T-helper 1 cell treated with Interleukin-12 subunit alpha and Interleukin-12 subunit beta and Interleukin-4 antibody, amounts not matched to agents 30 ng/mL and 1 ng/mL, for 36 hours (primary cell): ENCODE data around the gene TNFRSF25. TPM values are rescaled to one million over a fixed set of nuclear protein-coding genes. Genes with fewer than 3 reads are reported as not detected.
"Not testable (repeated sequence)": the region's sequence is repeated elsewhere in the genome, so short reads cannot be mapped to it uniquely, and the experiment has no call there.

Experiments used
- intact Hi-C: fragments of 100-400 bp; cut with micrococcal nuclease; formaldehyde crosslinking; loops from one replicate; pipeline ENCODE4 v1.15.1; 2024
- total RNA-seq: library from RNA; stranded (reverse); gene quantifications from 2 replicates; pipeline ENCODE4 v1.2.3, GENCODE V29; 2022

TNFRSF25 gene
- total RNA-seq, 1 donor from 2014 or later, result 172 TPM

DNA sequence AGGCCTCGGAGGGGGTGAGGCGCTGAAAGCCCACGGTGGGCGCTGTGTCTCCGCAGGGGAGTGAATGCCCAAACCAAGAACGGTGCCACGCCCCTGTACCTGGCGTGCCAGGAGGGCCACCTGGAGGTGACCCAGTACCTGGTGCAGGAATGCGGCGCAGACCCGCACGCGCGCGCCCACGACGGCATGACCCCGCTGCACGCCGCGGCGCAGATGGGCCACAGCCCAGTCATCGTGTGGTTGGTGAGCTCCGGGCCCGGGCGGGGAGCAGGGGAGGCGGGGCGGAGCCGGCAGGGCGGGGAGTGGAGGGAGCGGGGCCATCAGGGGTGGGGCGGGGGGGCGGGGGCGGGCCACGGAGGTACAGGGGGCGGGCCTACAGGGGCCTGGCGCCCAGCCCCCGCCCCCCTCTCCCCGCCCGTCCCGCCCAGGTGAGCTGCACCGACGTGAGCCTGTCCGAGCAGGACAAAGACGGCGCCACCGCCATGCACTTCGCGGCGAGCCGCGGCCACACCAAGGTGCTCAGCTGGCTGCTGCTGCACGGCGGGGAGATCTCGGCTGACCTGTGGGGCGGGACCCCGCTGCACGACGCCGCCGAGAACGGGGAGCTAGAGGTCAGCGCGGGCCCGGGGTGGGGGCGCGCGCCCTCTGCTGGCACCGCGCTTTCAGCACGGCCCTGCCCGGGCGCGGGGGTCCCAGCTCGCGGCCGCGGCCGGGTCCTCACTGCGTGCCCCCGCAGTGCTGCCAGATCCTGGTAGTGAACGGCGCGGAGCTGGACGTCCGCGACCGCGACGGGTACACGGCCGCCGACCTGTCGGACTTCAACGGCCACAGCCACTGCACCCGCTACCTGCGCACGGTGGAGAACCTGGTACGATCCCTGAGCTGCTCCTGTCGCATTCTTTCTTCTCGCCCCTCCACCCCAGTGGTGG is 25.5 kb downstream of the TNFRSF25 start:
- intact Hi-C loops, result loop anchor here (1.0 to 2.0 kb wide), 2 partner anchors 20 to 21 kb away; partner anchors contain the start of gene HES2

DNA sequence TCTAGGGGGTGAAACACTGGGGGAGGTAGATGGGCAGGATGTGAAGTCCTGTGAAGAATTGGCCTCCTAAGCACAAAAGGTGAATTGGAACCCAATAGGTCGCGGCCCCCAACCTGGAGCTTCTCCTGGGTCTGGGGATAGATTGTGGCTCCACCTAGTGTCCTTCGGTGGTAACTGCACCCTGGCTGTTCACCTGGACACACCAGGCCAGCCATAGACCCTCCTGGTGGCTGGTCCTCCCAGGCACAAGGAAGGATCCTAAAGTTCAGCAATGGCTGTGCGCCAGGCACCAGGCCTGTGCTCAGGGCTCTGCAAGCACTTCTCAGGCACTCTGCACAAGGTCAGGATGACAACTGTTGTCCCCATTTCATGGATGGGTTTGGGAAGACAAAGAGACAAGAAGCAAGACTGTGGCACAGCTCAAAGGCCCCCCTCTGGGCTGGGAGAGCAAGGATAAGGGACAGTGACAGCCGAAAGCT is 27.9 kb downstream of the TNFRSF25 start:
- intact Hi-C loops, result loop anchor here (1.0 kb wide), 3 partner anchors 15 to 192 kb away; no protein-coding TSS in a partner anchor

DNA sequence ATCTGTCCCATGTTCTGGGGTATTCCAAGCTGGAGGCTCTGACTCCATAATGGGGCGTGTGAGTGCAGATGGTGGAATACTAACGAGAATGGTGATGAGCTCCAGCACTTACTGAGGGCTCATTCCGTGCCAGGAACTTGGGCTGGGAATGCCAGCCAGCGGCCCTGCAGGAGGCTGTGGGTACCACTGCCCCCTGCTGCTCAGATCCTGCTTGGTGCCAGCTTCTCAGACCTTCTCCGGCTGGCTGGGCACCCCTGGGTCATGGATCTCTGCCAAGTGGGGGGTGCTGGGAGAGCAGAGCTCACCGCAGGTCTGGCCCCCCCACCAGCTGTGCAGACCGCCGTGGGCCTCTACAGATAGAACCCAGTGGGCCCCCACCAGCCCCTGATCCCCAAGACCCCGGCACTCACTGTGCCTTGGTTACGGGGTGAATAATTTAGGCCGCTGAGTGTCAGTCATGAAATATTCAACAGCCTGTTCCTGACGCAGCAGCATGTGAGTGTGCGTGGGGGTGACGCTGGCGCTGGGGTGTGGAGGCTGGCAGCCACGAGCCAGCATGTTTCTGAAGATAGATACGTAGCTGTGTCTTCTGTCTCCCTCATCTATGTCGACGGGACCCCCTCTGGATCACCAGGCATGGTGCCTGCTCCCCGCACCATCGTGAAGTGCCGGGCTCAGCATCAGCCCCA is 28.8 kb downstream of the TNFRSF25 start:
- intact Hi-C loops, result not testable (repeated sequence)

DNA sequence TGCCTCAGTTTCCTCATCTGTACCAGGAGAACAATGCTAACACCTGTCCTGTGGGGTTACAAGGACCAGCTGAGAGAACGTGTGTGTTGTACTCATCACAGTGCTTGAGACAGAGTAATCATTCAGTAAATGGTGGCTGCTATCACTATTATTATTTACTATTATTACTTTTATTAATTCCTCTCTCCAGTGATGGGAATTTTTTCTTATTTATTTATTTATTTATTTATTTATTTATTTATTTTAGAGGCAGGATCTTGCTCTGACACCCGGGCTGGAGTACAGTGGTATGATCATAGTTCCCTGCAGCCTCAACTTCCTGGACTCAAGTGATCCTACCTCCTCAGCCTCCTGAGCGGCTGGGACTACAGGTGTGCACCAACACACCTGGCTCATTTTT is 29.7 kb downstream of the TNFRSF25 start:
- intact Hi-C loops, result not testable (repeated sequence)

DNA sequence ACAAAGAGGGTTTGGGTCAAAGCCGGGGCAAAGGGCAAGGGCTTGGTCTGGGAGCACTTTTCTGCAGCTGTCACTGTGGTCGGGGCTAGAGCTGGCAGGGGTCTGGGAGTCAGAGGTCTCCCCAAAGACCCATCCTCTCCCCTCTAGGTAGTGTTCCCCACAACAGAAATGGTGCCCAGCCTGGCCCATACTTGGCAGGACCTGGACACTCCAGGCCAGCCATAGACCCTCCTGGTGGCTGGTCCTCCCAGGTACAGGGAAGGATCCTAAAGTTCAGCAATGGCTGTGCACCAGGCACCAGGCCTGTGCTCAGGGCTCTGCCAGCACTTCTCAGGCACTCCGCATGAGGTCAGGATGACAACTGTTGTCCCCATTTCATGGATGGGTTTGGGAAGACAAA is 30.4 kb downstream of the TNFRSF25 start:
- intact Hi-C loops, result no loop called here

DNA sequence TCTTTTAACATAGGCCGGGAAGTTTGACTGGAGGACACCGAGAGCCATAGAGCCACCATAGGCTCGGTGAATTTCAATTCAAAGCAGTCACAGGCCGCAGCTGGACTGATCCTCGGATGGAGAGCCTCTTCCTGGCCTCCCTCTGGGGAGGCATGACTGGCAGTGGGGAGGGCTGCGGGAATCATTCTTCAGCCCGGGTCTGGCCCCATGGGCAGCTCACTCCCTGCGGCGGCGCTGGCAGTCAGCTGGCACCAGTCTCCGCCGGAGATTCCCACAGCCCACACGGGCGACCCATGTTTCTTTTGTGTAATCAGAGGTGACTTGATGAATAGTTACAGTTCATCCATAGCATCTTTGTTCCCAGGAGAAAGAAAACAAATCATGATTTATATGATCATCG is 30.8 kb downstream of the TNFRSF25 start:
- intact Hi-C loops, result no loop called here

DNA sequence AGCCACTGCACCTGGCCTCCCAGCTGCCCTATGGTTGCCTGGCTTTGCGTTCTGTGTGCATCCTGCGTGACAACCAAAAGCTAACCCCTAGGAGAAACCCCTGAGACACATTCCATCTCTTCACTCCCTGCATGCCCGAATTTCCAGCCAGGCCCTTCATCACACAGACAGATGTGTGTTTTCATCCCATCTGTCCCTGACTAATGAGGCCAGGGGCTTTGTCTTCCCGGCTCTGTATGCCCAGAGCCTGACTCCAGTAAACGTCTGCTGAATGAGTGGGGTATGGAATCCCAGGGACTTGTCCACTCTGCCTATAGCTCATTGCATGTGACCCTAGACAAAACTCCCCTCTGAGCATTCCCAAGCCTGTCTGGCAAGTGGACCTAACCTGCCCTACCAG is 31.8 kb downstream of the TNFRSF25 start:
- intact Hi-C loops, result no loop called here

DNA sequence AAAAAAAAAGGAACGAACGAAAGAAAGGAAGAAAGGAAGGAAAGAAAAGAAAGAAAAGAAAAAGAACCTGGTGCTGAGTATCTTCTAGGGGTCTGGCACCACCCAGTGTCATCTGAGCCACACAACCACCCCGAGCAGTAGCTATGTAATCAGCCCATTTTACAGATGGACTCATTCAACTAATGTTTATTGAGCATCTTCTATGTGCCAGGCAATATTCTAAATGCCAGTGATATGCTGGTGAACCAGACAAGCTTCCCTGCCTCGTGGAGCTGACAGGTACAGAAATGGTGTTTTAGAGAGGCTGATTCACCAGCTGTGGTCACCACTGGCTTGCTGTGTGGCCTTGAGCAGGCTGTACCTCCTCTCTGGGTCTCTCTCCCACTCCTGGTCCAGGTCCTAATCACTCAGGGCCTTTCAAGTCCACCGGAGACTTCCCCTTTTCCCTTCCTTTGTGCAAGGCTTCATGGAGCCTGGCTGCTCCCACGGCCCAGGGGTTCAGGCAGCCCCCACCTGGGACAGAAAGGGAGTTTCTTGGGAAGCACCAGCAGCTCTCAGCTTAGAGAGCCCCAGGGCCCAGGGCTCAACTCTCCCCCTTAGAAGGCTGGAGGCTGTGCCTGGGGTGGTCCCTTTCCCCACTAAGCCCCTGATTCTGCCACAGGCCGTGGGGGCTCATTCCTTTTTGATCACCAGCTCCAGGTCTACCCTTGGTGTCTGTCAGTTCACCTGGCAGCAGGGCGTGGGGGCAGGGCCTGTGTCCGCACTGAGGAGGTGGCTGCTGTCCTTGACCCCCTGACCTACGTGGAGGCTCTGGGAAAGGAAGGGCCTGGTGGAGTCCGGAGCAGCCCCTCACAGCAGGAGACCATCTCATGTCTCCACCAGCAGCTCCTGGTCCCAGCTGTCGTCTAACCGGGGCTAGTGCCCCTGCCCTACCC is 34.1 kb downstream of the TNFRSF25 start:
- intact Hi-C loops, result not testable (repeated sequence)

DNA sequence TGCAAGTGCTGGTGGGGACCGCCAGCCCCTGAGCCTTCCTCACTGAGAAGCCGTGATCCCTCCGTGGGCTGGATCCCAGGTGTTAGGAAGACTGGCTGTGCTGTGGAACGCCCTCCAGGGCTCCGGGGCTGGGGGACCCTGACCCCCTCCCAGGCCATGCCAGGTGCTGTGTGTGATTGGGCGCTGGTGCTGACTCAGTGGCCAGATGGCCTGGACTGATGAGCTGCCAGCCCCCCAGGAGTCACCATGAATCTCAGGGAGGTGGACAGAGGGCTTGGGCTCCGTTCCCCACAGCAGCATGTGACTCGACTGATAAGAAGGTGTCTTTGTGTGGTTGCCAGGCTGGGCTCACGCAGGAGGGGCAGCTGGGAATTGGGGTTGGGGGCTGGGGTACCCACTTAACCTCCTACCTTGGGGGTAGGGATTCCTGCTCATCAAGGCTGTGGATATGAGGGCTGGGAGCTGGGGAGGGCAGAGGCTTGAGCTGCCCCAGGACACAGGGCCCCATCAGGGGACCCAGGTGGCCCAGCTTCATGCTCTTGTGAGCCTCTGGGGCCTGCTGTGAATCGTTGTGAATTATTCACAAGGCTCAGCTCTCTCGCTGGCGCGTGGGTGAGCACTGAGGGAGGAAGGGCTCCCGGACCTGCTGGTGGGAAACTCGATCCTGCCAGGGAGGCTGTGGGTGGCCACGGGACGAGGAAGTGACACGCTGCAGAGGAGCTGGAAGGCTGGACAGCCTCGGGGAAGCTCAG is 36.1 kb downstream of the TNFRSF25 start:
- intact Hi-C loops, result not testable (repeated sequence)

DNA sequence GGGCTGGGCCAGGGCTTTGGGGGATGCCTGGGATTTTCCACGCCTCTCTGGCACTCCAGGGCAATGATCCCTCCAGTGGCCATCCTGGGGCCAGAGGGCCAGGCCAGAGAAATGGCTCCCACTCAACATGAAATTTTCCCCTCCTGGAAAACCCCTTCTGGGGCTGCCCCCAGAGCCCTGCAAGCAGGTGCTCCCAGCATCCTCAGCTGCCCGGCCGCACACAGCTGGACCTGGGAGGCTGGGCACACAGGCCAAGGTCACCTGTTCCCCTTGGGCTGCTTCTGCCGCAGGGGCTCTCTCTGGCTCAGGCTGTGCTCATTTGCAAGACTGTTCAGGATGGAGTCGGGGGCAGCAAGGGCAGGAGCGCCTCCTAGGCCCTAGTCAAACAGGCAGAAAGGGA is 37.5 kb downstream of the TNFRSF25 start:
- intact Hi-C loops, result not testable (repeated sequence)

DNA sequence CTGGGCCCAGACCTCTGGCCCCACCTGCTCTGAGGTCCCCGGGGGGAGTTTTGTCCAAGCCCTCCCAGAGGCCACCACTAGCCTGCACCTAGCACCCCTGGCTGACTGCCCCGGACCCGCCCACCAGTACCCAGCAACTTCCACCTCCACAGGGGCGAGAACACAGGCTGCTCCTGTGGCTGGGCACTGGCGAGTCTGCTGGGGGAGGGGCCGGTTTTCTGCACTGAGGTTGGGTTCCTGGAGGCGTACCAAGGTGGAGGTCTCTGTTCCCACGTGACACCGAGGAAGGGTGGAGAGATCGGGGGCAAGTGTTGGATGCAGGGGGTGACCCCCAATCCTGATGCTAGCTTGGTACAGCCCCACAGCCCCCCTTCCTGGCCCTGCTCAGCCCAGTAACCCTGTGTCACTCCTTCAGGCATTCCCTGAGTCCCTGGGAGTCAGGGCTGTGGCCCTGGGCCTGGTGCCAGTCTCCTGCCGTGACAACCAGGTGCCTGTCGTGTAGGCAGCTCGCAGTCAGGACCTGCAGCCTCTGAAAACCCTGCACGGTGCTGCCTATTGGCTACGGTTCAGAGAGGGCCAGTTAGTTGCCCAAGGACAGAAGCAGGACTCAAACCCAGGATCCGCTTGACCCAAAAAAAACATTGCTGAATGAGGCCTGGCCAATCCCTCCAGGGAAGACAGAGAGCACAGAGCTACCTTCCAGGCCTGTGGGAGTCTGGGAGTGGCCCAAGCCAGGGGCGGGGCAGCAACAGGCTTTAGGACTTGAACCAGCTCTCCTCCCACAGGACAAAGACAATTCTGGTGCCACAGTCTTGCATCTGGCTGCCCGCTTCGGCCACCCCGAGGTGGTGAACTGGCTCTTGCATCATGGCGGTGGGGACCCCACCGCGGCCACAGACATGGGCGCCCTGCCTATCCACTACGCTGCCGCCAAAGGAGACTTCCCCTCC is 38.3 kb downstream of the TNFRSF25 start:
- intact Hi-C loops, result no loop called here

DNA sequence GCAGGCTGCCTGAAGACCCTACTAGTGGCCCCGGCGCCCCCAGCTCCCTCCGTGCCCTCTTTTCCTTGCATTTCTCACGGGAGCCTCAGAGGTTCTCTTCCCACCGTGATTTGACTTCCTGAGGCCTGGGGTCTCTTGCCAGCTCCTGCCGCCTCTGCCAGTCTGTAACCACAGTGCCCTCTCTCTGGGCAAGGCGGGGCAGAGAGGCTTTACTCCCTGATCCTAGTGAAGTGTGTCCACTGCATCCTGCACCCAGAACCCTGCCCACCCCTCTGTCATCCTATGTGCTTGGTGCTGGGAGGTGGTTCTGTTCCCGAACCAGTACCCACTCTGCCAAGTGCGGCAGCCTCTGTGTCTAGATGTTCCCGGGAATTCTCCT is 39.0 kb downstream of the TNFRSF25 start:
- intact Hi-C loops, result no loop called here

DNA sequence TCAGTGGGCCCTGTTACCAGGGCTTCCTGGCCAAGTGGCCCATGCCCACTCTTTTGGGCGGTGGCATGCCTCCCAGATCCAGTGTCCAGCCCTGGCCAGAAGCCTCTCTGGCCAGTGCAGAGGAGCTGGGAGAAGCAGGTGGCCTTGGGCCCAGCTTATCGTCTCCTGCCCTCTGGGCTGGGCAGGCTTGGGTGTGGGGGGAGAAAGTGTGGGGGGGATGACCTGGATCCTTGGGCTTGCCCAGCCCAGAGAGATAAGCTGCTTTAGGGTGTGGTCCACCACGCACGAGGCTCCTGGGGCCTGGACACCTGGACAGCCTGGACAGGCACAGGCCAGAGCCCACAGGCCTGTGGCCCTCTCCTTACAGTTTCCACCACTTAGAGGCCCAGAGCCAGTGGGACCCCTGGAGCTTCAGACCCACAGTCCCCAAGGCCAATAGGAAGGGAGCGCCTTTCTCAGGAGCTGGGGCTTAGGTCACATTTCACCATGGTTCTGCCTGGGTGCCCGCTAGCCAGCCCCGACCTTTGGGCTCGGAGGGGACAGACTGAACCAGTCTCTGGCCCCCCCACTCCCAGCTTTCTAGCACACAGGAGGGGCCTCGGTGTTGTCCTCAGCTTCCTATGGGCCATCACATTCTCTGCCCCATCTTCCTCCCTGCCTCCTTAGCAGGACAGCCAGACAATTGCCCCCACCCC is 39.5 kb downstream of the TNFRSF25 start:
- intact Hi-C loops, result no loop called here

DNA sequence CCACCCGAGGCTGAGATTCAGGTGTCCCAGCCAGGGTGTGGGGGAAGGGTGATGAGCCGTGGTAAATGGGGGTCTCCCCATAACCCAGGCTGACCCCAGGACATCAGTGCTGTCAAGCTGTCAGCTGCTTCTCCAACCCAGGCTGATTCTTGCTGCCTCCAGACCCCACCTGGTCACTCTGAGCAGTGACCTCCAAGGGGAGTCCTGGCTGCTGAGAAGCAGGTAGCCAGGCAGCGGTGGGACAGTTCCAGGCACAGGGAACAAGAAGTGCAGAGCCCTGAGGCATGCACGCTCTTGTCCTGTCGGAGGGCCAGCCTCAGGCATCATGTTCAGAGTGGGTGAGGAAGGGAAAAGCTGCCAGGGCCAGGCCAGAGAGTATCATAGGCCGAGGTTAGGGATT is 40.3 kb downstream of the TNFRSF25 start:
- intact Hi-C loops, result no loop called here

DNA sequence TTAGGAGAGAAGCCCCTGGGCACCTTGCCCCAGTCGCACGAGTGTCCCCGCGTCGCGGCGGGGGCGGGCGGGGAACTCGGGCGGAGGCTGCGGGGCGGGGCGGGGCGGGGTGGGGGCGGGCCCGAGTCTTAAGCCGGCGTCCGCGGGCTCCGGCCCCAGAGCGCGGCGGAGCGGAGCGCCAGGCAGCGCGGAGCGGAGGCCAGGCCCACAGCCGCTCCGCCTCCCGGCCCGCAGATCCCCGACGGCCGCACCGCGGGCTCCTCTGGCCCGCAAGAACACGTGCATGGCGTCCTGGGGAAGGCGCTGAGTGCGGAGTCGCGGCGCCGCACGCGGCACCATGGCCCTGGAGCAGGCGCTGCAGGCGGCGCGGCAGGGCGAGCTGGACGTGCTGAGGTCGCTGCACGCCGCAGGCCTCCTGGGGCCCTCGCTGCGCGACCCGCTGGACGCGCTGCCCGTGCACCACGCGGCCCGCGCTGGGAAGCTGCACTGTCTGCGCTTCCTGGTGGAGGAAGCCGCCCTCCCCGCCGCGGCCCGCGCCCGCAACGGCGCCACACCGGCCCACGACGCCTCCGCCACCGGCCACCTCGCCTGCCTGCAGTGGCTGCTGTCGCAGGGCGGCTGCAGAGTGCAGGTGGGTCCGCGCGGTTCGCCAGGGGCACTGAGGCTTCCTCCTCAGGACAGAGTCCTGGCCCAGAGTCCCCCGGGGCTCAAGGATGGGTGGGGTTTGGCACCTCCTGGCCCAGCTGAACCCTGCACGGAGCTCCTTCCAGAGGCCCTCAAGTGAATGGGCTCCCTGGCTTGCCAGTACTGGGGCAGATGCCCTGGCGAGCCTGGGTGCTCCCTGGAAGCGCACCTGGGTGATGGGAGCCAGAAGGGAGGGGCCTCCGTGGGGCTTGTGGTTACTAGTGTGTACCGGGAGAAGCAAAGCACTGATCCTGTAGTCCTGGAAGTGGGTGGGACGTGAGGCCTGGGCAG is 41.1 kb downstream of the TNFRSF25 start, which contains the start of gene ESPN:
ESPN (plus strand) TSS at position 158 of the 975 bp plus-strand sequence; CDS start at position 338, 180 bp downstream.
- intact Hi-C loops, result no loop called here

DNA sequence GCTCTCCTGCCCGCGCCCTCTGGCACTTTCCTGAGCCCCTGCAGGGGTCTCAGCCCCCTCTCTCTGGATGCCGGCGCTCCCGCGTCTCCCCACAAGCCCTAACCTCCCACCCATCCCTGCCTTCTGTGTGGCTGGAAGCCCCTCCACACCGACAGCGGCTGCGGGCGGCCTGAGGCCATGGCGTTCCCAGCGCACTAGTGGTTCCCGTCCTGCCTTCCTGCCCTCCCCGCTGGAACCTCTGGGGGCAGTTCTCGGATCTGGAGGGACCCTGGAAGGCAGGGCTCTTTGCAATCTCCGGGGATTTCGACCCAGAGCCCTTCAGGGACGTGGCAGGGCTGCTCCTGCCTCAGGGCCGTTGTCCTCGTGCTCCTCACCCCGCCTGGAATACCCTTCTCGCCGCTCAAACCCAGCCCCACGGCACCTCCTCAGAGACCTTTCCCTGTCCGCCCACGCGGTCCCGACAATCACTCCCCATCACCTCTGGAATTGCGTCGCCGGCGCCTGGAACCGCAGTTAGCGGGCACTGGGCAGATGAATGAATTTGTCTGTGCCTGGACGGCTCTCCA is 41.9 kb downstream of the TNFRSF25 start:
- intact Hi-C loops, result loop anchor here (1.0 kb wide), 4 partner anchors 14 to 66 kb away; no protein-coding TSS in a partner anchor
